ENCODE results near the gene HDGFL2. TPM values are rescaled to one million over a fixed set of nuclear protein-coding genes. Genes with fewer than 3 reads are reported as not detected.

The HDGFL2 gene
- total and polyA plus RNA-seq, 2 experiments from 2014 or later, result 123 to 186 TPM

- Histone ChIP-seq H3K27me3 (no peaks in the 10 kb centered on the region), H3K4me1 (ENCODE audit: low read depth) (peaks cover 13% of the 10 kb centered on the region), H3K4me3 (no peak overlapping the region), H3K36me3 (peaks cover 38% of the 10 kb centered on the region), H3K27ac (no peak overlapping the region), H3K9me3 (ENCODE audit: low read depth) (no peaks in the 10 kb centered on the region)
- no peak for TF ChIP-seq CTCF (IDR thresholded peaks at IDR 0.05; ENCODE audit: low read depth, low read length)
- no peak for DNase-seq (ENCODE audit: low read depth in 1 of 2, low spot score in 1 of 2)
Observed at GRCh38 chr19:4452230-4452990, 19.7 kb upstream of the HDGFL2 start.

GRCh38 chr19:4453232-4454179 is 18.6 kb upstream of the HDGFL2 start:
- Histone ChIP-seq H3K9me3 (ENCODE audit: low read depth) (no peaks in the 10 kb centered on the region), H3K36me3 (peaks cover 28% of the 10 kb centered on the region), H3K4me1 (ENCODE audit: low read depth) (peaks cover 13% of the 10 kb centered on the region), H3K27ac (no peak overlapping the region), H3K4me3 (no peak overlapping the region), H3K27me3 (no peaks in the 10 kb centered on the region)
- no peak for DNase-seq (ENCODE audit: low read depth in 1 of 2, low spot score in 1 of 2)
- no peak for TF ChIP-seq CTCF (IDR thresholded peaks at IDR 0.05; ENCODE audit: low read depth, low read length)

GRCh38 chr19:4454747-4455718 is 17.1 kb upstream of the HDGFL2 start:
- DNase-seq (ENCODE audit: low read depth in 1 of 2, low spot score in 1 of 2), result peak in 1 of 2 donors; percentile 80
- H3K27ac ChIP-seq, result peak overlapping the region; percentile 52
- no peak overlapping the region for H3K4me3 ChIP-seq

GRCh38 chr19:4455719-4456475 is 16.2 kb upstream of the HDGFL2 start:
- peak overlapping the region; percentile 100 for H3K4me3 ChIP-seq
- no peaks in the 10 kb centered on the region for H3K27me3 ChIP-seq
- TF ChIP-seq CTCF (IDR thresholded peaks at IDR 0.05; ENCODE audit: low read depth, low read length), result no peak
- H3K4me1 ChIP-seq (ENCODE audit: low read depth), result peaks cover 13% of the 10 kb centered on the region
- H3K9me3 ChIP-seq (ENCODE audit: low read depth), result no peaks in the 10 kb centered on the region
- peak overlapping the region; percentile 52 for H3K27ac ChIP-seq
- DNase-seq (ENCODE audit: low read depth in 1 of 2, low spot score in 1 of 2), result peak; percentile 43 to 83
- peaks cover 23% of the 10 kb centered on the region for H3K36me3 ChIP-seq

More at GRCh38 chr19:4454747-4455718, 17.1 kb upstream of the HDGFL2 start:
- Histone ChIP-seq H3K27me3 (no peaks in the 10 kb centered on the region), H3K4me1 (ENCODE audit: low read depth) (peaks cover 13% of the 10 kb centered on the region), H3K9me3 (ENCODE audit: low read depth) (no peaks in the 10 kb centered on the region), H3K36me3 (peaks cover 23% of the 10 kb centered on the region)
- TF ChIP-seq CTCF (IDR thresholded peaks at IDR 0.05; ENCODE audit: low read depth, low read length), result no peak

Data from cardiac muscle cell (in vitro differentiated cells and primary cell).